Bronchial epithelial cell (primary cell): Measurements from ENCODE around the gene GRXCR1. TPM values are rescaled to one million over a fixed set of nuclear protein-coding genes. Genes with fewer than 3 reads are reported as not detected.

ENCODE experiments used
- DNase-seq: peaks from one replicate; pipeline ENCODE4 v3.0.0-alpha.2; 2010; ENCODE audit warnings: low read depth
- FAIRE-seq: peaks from 2 replicates; lab custom pipeline; 2011; peaks lifted over from hg19 to GRCh38; lab: Jason Lieb, UNC
- H3K27me3 ChIP-seq: 2 replicates; pipeline ENCODE4 v1.5.1; 2011; ENCODE audit warnings: low read length; ENCODE audit not compliant: control insufficient read depth, insufficient read depth
- H3K36me3 ChIP-seq: 2 replicates; pipeline ENCODE4 v1.5.1; 2011; ENCODE audit warnings: low read length; ENCODE audit not compliant: control insufficient read depth, insufficient read depth
- H3K4me3 ChIP-seq: 2 replicates; pipeline ENCODE4 v1.5.1; 2011; ENCODE audit warnings: mild to moderate bottlenecking, low read depth, low read length, control low read depth
- CTCF ChIP-seq: IDR thresholded peaks from 2 replicates; pipeline ENCODE4 v1.5.1; 2011; ENCODE audit warnings: mild to moderate bottlenecking, moderate library complexity, low read length, control low read depth, inconsistent platforms; ENCODE audit not compliant: insufficient read depth, severe bottlenecking
- total RNA-seq: library from RNA; depleted of rRNA; stranded (reverse); fragments of >200 nt; gene quantifications from 2 replicates; pipeline ENCODE4 v1.2.1, GENCODE V29; 2014

The GRXCR1 gene
- total RNA-seq, 1 donor from 2014 or later = not detected

GRCh38 chr4:42904986-42905385 is 12.5 kb downstream of the GRXCR1 start:
- FAIRE-seq (no peak), DNase-seq (no peak)
- no peak for TF ChIP-seq CTCF

GRCh38 chr4:42905591-42905990 is 13.1 kb downstream of the GRXCR1 start:
- FAIRE-seq = no peak
- no peak for DNase-seq

More at GRCh38 chr4:42904986-42905385, 12.5 kb downstream of the GRXCR1 start:
- Histone ChIP-seq H3K4me3 (no peak overlapping the region), H3K27me3 (no peaks in the 10 kb centered on the region), H3K36me3 (no peaks in the 10 kb centered on the region)

GRCh38 chr4:42906341-42906740 is 13.8 kb downstream of the GRXCR1 start:
- H3K27me3 ChIP-seq = no peaks in the 10 kb centered on the region
- FAIRE-seq (no peak), DNase-seq (no peak)
- no peaks in the 10 kb centered on the region for H3K36me3 ChIP-seq
- no peak for TF ChIP-seq CTCF
- H3K4me3 ChIP-seq = no peak overlapping the region

More at GRCh38 chr4:42905591-42905990, 13.1 kb downstream of the GRXCR1 start:
- H3K4me3 ChIP-seq = no peak overlapping the region
- H3K36me3 ChIP-seq = no peaks in the 10 kb centered on the region
- no peaks in the 10 kb centered on the region for H3K27me3 ChIP-seq
- TF ChIP-seq CTCF = no peak

- DNase-seq (peak; percentile 56), FAIRE-seq (peak; percentile 94)
- TF ChIP-seq CTCF = no peak
- Histone ChIP-seq H3K36me3 (no peaks in the 10 kb centered on the region), H3K27me3 (no peaks in the 10 kb centered on the region), H3K4me3 (no peak overlapping the region)
Observed at GRCh38 chr4:42906891-42907759, 14.6 kb downstream of the GRXCR1 start.

GRCh38 chr4:42910459-42910858 is 17.9 kb downstream of the GRXCR1 start:
- H3K4me3 ChIP-seq = no peak overlapping the region
- H3K36me3 ChIP-seq = no peaks in the 10 kb centered on the region
- no peak for TF ChIP-seq CTCF
- no peak for FAIRE-seq
- DNase-seq = no peak
- H3K27me3 ChIP-seq = no peaks in the 10 kb centered on the region

GRCh38 chr4:42914937-42915336 is 22.4 kb downstream of the GRXCR1 start:
- Histone ChIP-seq H3K4me3 (no peak overlapping the region), H3K27me3 (no peaks in the 10 kb centered on the region), H3K36me3 (no peaks in the 10 kb centered on the region)
- FAIRE-seq = no peak
- DNase-seq = peak; percentile 27
- TF ChIP-seq CTCF = no peak
